ENCODE measurements around the gene ANKRD53.

DNA sequence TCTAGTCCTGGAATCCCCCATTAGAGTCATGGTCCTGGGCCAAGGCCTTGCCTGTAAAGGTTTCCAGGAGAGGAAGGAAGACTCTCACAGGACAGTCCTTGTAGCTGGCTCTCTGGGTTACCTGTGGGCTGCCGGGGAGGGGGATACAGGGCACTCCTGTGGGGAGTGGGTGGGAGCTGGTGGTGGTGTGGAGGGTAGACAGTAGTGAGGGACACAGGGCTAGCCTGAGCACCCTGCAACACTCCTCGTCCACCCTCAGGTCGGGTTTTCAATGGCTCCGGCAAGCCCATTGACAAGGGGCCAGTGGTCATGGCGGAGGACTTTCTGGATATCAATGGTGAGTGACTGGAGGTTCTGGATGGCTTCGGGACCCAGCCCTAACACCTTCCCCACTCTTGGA is 19.7 kb upstream of the ANKRD53 start:
- TF ChIP-seq POLR2A (IDR thresholded peaks at IDR 0.05; ENCODE audit: low read length) (no peak), HEYL (CRISPR knock-in tag; IDR thresholded peaks at IDR 0.05) (no peak), KDM5A (IDR thresholded peaks at IDR 0.05) (no peak), ESRRA (IDR thresholded peaks at IDR 0.05; ENCODE audit: borderline replicate concordance, low read length) (no peak), CTCF (IDR thresholded peaks at IDR 0.05) (no peak), RNF2 (IDR thresholded peaks at IDR 0.05; ENCODE audit: borderline replicate concordance, low read depth) (no peak), MAZ (IDR thresholded peaks at IDR 0.05; ENCODE audit: borderline replicate concordance, low read depth, low read length) (no peak), CEBPB (IDR thresholded peaks at IDR 0.05) (no peak), NR3C1 (IDR thresholded peaks at IDR 0.05) (no peak), HDAC2 (IDR thresholded peaks at IDR 0.05) (no peak)
- TF ChIP-seq, protein P1, sequence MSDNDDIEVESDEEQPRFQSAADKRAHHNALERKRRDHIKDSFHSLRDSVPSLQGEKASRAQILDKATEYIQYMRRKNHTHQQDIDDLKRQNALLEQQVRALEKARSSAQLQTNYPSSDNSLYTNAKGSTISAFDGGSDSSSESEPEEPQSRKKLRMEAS (IDR thresholded peaks at IDR 0.05), result no peak
- TF ChIP-seq, protein P2, sequence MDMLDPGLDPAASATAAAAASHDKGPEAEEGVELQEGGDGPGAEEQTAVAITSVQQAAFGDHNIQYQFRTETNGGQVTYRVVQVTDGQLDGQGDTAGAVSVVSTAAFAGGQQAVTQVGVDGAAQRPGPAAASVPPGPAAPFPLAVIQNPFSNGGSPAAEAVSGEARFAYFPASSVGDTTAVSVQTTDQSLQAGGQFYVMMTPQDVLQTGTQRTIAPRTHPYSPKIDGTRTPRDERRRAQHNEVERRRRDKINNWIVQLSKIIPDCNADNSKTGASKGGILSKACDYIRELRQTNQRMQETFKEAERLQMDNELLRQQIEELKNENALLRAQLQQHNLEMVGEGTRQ (IDR thresholded peaks at IDR 0.05), result no peak
